GM23248 (cell line): Measurements from ENCODE around the gene NUDT22.

ENCODE experiments used
- EZH2 ChIP-seq: fragments of 200-600 bp; sonication (generic); IDR thresholded peaks from 2 replicates; pipeline ENCODE4 v1.6.1; 2018; ENCODE audit warnings: antibody characterized with exemption, mild to moderate bottlenecking; ENCODE audit not compliant: insufficient read depth, poor library complexity, severe bottlenecking
- EZH2phosphoT487 ChIP-seq: fragments of 200-600 bp; sonication (generic); IDR thresholded peaks from 2 replicates; pipeline ENCODE4 v1.6.1; 2018; ENCODE audit warnings: antibody characterized with exemption, moderate library complexity, mild to moderate bottlenecking, low read depth; ENCODE audit not compliant: insufficient read depth

DNA sequence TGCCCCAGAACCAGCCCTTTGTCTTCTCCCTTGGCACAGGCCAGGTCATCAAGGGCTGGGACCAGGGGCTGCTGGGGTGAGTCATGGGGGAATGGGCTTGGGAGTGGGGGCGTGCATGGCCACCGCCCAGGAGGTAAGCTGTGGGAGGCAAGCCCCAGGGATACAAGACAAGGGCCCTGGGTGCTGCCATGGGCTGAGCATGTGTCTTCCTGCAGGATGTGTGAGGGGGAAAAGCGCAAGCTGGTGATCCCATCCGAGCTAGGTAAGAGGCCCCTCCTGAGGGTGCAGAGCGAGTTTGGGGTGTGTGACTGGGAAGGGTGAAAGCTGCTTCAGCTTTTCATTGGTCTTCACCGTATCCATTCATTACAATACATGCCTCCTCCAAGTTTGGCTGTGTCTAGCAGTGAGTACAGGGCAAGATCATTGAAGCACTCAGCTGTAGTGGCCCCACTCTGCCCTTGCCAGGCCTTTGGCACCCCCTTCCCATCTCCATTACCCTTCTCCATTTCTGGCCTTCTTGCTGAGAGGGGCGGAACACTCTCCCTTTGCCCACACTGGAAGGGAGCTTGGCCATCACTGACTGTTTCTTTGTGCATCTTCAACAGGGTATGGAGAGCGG is 17.3 kb downstream of the NUDT22 start:
- TF ChIP-seq EZH2phosphoT487 (no peak), EZH2 (no peak)
